Colon (tissue), 2 donors: ENCODE data around the gene ZBTB26.

Source experiments
- FAIRE-seq: peaks from 2 replicates; lab custom pipeline; 2012; peaks lifted over from hg19 to GRCh38; lab: Jason Lieb, UNC
- donor health status: control.
- donor health status: control.

Gene ZBTB26, protein sequence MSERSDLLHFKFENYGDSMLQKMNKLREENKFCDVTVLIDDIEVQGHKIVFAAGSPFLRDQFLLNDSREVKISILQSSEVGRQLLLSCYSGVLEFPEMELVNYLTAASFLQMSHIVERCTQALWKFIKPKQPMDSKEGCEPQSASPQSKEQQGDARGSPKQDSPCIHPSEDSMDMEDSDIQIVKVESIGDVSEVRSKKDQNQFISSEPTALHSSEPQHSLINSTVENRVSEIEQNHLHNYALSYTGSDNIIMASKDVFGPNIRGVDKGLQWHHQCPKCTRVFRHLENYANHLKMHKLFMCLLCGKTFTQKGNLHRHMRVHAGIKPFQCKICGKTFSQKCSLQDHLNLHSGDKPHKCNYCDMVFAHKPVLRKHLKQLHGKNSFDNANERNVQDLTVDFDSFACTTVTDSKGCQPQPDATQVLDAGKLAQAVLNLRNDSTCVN

GRCh38 chr9:122931226-122932121, at the start of gene ZBTB26:
Gene ZBTB26 (minus strand): TSS chr9:122931512. CDS start chr9:122919934, 11,578 bp downstream.
- FAIRE-seq: no peak

GRCh38 chr9:122978601-122979000, 47.3 kb upstream of the ZBTB26 start:
- FAIRE-seq: no peak

DNA sequence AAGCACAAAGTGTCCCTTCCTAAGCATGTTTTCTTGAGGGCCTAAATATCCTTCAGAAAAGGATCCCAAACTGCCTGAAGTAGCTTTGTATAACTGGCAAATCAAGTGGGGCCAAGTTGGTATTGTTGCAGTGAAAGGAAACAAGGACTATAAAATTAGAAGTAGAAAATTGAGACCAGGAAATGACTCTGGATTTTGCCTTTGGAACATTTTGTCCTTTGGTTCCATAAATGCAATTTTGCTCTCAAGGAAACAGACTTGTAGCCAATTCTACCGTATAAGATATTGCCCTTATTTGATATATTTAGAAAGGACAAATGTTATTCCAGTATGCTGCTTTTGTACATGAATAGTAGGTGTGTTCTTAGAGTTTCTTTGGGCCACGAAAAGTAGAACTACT, 43.9 kb upstream of the ZBTB26 start:
- no peak for FAIRE-seq

DNA sequence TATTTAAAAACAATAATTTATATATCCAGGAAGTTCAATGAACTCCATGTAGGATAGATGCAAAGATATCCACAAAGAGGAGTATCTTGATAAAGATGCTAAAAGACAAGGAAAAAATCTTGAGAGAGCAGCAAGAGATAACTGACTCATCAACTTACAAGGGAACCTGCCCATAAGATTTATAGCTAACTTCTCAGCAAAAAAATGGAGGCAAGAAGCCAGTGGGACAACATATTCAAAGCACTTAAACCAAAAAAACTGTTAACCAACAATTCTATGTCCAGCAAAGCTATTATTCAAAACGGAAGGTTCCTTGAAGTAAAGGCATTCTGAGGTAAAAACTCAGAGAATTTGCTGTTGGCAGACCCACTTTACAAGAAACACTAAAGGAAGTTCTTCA, 29.8 kb upstream of the ZBTB26 start:
- no peak for FAIRE-seq

DNA sequence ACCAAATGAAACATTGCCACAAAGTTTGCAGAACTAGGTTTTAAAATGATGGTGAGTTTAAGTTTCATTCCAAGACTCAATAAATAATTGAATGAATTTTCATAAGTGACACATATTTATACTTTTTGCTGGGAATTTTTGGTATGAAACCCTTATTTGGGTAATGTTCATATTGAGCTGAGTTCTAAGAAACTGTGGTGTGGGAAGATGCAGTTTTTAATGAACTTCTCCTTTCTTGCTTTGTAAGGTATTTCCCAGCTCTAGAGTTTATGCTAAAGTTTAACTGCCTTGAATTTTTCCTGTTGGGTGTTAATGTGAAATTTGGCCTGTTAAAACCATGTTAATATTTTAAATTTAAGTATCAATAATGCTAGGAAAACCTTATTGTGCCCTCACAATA, 24.6 kb upstream of the ZBTB26 start:
- no peak for FAIRE-seq

DNA sequence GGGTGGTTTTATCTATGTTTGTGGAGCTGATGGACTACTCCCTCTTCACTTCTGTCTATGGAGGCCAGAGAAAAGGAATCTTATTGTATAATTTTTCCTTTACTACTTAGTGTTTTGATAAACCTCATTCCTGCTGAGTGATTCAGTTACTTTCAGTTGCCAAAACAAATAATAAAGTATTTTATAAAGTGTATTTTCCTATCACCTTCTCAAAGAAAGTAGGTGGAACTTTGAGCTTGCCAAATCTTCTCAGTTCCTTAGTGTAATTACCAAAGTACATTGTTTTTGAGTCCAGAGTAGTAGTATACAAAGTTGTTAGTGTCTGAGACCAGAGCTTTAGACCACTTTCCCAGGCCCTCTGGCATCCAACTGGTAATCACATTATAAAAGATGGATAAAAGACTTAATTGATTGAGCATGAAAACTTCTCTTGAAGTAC, 23.0 kb upstream of the ZBTB26 start:
- no peak for FAIRE-seq

DNA sequence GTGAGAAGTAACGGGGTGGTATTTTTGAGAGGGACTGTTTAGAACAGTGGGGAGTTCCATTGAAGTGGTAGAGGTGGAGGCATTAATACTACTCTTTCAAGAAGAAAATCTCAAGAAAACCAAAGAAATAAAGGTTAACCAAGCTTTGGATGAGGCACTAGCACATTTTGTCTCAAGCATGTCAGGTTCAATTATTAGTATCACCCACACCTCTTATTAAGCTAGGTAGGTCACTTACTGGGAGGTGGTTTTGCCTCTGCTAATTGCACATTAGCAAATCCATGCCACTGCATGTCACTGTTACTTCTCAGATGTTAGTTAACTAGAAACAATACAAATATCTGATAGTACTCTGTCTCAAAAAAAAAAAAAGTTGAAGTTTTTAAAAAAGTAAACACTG, 19.7 kb upstream of the ZBTB26 start:
- FAIRE-seq: no peak

GRCh38 chr9:122950263-122950662, 19.0 kb upstream of the ZBTB26 start:
- no peak for FAIRE-seq

GRCh38 chr9:122949696-122950095, 18.4 kb upstream of the ZBTB26 start:
- no peak for FAIRE-seq

GRCh38 chr9:122948313-122948712, 17.0 kb upstream of the ZBTB26 start:
- FAIRE-seq: no peak

GRCh38 chr9:122946461-122947005, 15.2 kb upstream of the ZBTB26 start:
- no peak for FAIRE-seq

- FAIRE-seq: no peak
Observed at GRCh38 chr9:122944960-122945888, 13.9 kb upstream of the ZBTB26 start.

DNA sequence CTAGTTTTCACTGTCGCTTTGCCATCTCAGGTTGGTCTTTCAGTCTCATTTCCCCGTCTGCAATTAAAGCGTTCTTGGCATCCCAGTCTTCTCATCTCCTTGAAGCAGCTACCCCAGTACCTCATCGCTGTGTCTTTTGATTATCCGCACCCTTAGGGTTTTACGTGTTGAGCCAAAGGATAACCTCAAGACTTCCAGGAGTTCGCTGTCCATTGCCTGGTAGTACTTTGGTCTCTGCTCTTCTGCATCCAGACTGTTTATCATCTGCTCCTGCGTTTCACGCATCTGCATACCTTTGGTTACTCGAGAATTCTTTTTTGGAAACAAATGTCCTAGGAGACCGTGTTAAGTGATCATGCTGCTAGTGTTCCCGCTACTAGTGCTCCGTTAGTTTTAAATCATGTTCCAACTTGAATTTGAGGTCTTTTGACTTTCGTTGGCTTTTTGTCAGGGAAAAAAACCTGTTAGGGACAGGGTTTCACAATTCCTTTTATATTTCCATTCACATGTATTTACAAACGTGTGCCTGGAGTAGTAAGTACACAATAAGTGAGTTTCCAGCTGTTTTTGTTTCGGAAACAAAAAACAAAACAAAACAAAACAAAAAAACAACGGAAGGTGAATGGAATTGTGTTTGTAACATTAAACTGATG, 10.4 kb upstream of the ZBTB26 start:
- no peak for FAIRE-seq

- FAIRE-seq: no peak
Observed at GRCh38 chr9:122940749-122941581, 9.7 kb upstream of the ZBTB26 start, which contains the start of gene RABGAP1. Gene RABGAP1 (plus strand): TSS chr9:122941020. CDS start chr9:122957060, 16,040 bp downstream.

- FAIRE-seq: no peak
Observed at GRCh38 chr9:122940454-122940748, 9.1 kb upstream of the ZBTB26 start.

GRCh38 chr9:122939601-122940000, 8.3 kb upstream of the ZBTB26 start:
- no peak for FAIRE-seq

DNA sequence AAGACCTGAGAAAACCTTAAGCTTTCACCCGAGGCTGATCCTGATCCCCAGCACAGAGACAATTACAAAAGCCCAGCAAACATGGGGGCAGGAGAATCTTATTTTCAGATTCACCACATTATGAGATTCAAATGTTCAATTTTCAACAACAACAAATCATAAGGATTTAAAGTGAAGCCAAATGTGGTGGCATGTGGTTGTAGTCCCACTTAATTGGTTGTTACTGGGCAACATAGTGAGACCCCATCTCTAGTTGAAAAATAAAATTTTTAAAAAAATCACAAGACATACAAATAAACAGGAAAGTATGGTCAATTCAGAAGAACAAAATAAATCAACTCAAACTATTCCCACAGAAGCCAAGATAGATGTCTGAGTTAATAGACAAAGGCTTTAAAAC, 5.6 kb upstream of the ZBTB26 start:
- no peak for FAIRE-seq

GRCh38 chr9:122936464-122936863, 5.2 kb upstream of the ZBTB26 start:
- FAIRE-seq: no peak

DNA sequence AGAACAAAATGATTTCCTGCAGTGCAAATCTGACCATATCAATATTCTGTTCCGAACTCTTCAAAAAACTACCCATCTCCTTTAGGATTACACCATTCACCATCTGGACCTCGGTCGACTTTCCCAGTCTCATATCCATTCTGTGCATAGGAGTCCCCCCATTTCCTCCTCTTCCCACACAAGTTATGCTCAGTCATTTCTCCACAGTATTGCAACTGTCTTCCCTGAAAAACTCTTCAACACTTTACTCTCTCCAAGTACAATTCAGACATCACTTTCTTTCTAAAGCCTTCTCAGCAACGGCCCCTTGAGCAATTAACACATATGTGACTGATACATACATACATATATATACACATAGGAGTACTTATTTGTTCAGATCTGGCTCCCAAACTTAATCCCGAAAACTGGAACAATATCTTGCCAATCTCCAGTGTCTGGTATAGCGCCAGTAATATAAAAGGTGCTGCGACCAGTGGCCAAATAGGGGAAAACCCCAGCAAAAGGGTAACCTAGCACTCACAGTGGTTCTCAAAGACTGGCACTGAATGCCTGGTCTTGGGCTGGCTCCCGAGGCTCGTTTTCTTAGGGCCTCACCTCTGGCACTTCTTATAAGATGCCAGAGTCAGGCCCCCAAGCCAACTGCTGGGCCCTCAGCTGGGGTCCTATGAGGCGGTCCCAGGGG, 629 bp downstream of the ZBTB26 start:
- no peak for FAIRE-seq
